RWPE2 (cell line): ENCODE data around the gene LMX1B.

Experiments
- ATAC-seq: fragments of 200-7000 bp; cut with Tn5 transposase; 3 replicates; pipeline ENCODE4 v1.9.1; 2021; ENCODE audit warnings: low read depth
- DNase-seq: peaks from one replicate; pipeline ENCODE4 v3.0.0-alpha.2; 2020; ENCODE audit warnings: low spot score
- H3K27ac ChIP-seq: fragments of 450-650 bp; 2 replicates; pipeline ENCODE4 v1.5.1; 2017; ENCODE audit warnings: mild to moderate bottlenecking; ENCODE audit not compliant: poor library complexity, severe bottlenecking
- H3K27me3 ChIP-seq: fragments of 250-450 bp; sonication (Bioruptor Pico); 2 replicates; pipeline ENCODE4 v1.5.1; 2021; ENCODE audit warnings: mild to moderate bottlenecking, moderate library complexity; ENCODE audit not compliant: insufficient read depth, poor library complexity, severe bottlenecking
- H3K36me3 ChIP-seq: fragments of 250-450 bp; sonication (Bioruptor Pico); 2 replicates; pipeline ENCODE4 v1.5.1; 2020; ENCODE audit warnings: low read depth, mild to moderate bottlenecking, moderate library complexity
- H3K4me1 ChIP-seq: fragments of 250-450 bp; sonication (Bioruptor Pico); 2 replicates; pipeline ENCODE4 v1.5.1; 2021; ENCODE audit warnings: mild to moderate bottlenecking, moderate library complexity; ENCODE audit not compliant: insufficient read depth, poor library complexity, severe bottlenecking
- H3K4me3 ChIP-seq: fragments of 250-450 bp; sonication (Bioruptor Pico); 2 replicates; pipeline ENCODE4 v1.5.1; 2021; ENCODE audit warnings: mild to moderate bottlenecking, moderate library complexity; ENCODE audit not compliant: severe bottlenecking
- H3K9me3 ChIP-seq: fragments of 250-450 bp; sonication (Bioruptor Pico); 2 replicates; pipeline ENCODE4 v1.5.1; 2021; ENCODE audit warnings: mild to moderate bottlenecking, moderate library complexity; ENCODE audit not compliant: severe bottlenecking
- TF ChIP-seq, protein P1 (sequence below): fragments of 450-650 bp; IDR thresholded peaks from one replicate; pipeline ENCODE4 v1.5.1; 2017; ENCODE audit warnings: mild to moderate bottlenecking, moderate library complexity; ENCODE audit not compliant: poor library complexity, severe bottlenecking

Gene LMX1B

DNA sequence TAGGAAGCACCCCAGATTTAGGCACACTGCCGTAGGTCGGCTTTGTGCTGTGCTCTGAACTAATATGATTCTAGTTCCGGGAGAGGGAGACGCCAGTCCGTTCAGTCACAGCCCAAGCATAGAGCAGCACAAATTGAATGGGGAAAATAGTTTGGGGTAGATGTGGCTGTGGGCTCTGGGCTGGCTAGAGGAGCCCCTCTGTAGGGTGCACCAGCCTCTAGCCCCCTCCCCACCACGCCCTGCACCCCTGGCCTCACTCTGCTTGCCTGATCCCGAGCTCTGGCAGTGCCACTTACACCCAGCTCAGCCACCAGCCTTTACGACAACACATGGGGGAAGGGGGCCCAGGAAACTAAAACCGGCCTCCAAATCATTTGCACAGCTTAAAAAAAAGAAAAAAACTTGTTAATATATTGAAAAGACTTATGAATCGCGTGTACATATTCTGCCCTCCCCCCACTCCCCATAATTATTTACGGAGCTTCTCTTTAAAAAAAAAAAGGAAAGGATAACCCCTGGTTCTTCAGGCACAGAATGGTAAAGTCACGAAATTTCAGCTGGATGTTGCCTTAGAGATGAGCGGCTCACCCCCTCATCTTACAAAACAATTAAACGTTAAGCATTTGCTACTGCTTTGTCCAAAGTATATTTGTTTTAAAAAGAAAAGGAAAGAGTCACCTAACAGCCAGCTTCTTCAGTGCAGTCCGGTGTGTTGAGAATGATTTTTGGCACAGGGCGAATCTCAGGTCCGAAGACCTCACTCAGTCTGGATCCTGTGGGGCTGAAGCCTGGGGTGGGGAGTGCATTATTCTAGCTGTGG, 3.5 kb downstream of the LMX1B start:
- DNase-seq (peak; percentile 31), ATAC-seq (no peak)
- Histone ChIP-seq H3K27me3 (peaks cover 77% of the 10 kb centered on the region), H3K4me1 (no peaks in the 10 kb centered on the region), H3K27ac (no peak overlapping the region), H3K9me3 (no peaks in the 10 kb centered on the region), H3K4me3 (no peak overlapping the region), H3K36me3 (no peaks in the 10 kb centered on the region)
- TF ChIP-seq, protein P1, sequence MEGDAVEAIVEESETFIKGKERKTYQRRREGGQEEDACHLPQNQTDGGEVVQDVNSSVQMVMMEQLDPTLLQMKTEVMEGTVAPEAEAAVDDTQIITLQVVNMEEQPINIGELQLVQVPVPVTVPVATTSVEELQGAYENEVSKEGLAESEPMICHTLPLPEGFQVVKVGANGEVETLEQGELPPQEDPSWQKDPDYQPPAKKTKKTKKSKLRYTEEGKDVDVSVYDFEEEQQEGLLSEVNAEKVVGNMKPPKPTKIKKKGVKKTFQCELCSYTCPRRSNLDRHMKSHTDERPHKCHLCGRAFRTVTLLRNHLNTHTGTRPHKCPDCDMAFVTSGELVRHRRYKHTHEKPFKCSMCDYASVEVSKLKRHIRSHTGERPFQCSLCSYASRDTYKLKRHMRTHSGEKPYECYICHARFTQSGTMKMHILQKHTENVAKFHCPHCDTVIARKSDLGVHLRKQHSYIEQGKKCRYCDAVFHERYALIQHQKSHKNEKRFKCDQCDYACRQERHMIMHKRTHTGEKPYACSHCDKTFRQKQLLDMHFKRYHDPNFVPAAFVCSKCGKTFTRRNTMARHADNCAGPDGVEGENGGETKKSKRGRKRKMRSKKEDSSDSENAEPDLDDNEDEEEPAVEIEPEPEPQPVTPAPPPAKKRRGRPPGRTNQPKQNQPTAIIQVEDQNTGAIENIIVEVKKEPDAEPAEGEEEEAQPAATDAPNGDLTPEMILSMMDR = no peak

DNA sequence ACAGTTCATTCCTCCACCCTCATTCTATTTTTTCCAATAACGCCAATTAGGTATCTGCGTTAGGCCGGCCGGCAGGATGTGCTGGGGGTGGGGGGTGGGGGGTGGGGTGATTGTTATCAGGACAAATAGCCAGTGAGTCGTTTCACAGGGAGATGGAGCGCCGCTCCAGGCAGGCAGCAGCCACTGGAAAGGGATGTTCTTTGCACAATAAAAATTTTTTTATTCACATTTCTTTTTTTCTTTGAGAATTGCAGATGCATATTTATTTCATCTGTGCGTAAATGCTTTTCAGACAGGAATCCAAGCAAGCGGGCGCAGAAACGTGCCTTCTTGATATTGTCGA, 4.1 kb downstream of the LMX1B start:
- DNase-seq (no peak), ATAC-seq (no peak)
- Histone ChIP-seq H3K36me3 (no peaks in the 10 kb centered on the region), H3K4me1 (no peaks in the 10 kb centered on the region), H3K9me3 (no peaks in the 10 kb centered on the region), H3K4me3 (no peak overlapping the region), H3K27ac (no peak overlapping the region), H3K27me3 (peaks cover 79% of the 10 kb centered on the region)
- TF ChIP-seq, protein P1 = no peak

DNA sequence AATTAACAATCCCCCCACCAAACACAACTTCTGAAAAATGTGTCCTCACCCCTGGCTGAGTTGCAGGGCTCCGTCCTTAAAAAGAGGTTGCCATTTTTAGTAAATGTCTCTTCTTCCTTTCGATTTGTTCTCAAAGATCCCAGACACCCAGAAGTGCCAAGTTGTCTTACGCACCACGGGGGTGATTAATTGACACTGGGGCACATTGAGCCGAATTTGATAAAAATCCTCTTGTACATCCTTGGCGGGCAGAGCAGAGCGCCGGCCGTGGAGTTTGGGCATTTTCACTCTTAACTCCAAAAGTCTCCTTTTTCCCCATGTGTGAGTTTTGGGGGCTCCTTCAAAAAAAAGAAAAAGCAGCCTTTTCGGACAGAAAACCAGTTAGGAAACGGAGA, 4.5 kb downstream of the LMX1B start:
- H3K27ac ChIP-seq = no peak overlapping the region
- peaks cover 79% of the 10 kb centered on the region for H3K27me3 ChIP-seq
- H3K4me1 ChIP-seq = no peaks in the 10 kb centered on the region
- DNase-seq (peak; percentile 4), ATAC-seq (no peak)
- H3K4me3 ChIP-seq = no peak overlapping the region
- TF ChIP-seq, protein P1 = no peak
- no peaks in the 10 kb centered on the region for H3K36me3 ChIP-seq
- no peaks in the 10 kb centered on the region for H3K9me3 ChIP-seq

DNA sequence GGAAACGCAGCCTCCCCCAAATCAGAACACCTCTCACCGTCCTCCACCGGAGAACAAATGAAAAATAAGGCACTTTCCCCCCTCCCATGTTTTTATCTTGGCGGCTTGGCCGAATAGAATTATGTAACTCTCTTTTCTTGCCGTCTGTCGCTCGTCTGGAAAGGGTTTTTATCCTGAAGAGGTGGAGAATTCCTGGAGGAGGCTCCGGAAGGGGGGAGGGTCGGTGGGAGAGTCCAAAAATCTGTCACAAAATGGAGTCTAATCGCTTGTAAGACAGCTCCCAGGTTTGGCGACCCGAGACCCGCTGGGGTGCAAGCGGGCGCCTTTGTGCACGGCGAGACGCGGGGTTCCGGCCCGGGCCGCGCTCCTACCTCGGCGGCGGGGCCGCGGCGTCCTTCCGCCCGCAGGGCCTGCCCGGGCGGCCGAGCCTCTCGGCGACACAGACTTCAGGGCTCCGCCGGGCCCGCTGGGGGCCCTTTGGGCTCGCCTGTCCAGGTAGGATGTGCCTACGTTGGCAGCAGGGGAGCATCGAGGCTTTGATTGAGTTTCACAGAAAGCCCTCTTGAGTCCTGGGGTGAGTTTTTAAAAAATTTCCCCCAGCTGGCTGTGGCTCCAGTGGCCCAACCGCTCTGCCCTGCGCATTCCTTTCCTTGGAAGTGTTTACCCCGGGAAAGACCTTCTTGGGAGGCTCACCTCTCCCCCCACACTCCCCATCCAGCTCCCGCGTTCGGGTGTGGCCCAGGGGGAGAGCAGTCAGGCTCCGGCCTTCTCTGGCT, 5.0 kb downstream of the LMX1B start:
- Histone ChIP-seq H3K4me3 (no peak overlapping the region), H3K9me3 (no peaks in the 10 kb centered on the region), H3K36me3 (no peaks in the 10 kb centered on the region), H3K4me1 (no peaks in the 10 kb centered on the region), H3K27me3 (peaks cover 82% of the 10 kb centered on the region), H3K27ac (no peak overlapping the region)
- no peak for ATAC-seq
- no peak for DNase-seq
- TF ChIP-seq, protein P1 = no peak
